Activated CD8-positive, alpha-beta T cell treated with anti-CD3 and anti-CD28 coated beads for 36 hours (primary cell): Measurements from ENCODE around the gene NAPA. TPM values are rescaled to one million over a fixed set of nuclear protein-coding genes. Genes with fewer than 3 reads are reported as not detected.

Experiments used
- ATAC-seq: fragments of 200-7000 bp; cut with Tn5 transposase; one replicate; pipeline ENCODE4 v1.10.0; 2021; ENCODE audit warnings: mild to moderate bottlenecking, moderate library complexity
- CTCF ChIA-PET: fragments of 350-600 bp; sonication (Branson Sonifier 250); formaldehyde crosslinking; loops from one replicate; lab custom pipeline; 2021; ENCODE audit warnings: antibody characterized with exemption; lab: Charles Lee
- POLR2A ChIA-PET: fragments of 350-600 bp; sonication (Branson Sonifier 250); formaldehyde crosslinking; loops from one replicate; lab custom pipeline; 2021; ENCODE audit warnings: antibody characterized with exemption; lab: Charles Lee
- DNase-seq: peaks from one replicate; pipeline ENCODE4 v3.0.0-alpha.2; 2020
- H3K27ac Mint-ChIP-seq: one replicate; pipeline ENCODE4 v1.8.0; 2021; ENCODE audit warnings: mild to moderate bottlenecking, mixed read lengths
- H3K27me3 Mint-ChIP-seq: one replicate; pipeline ENCODE4 v1.8.0; 2021; ENCODE audit warnings: mixed read lengths
- H3K36me3 Mint-ChIP-seq: one replicate; pipeline ENCODE4 v1.8.0; 2021; ENCODE audit warnings: low read depth, mixed read lengths
- H3K4me1 Mint-ChIP-seq: one replicate; pipeline ENCODE4 v1.8.0; 2021; ENCODE audit warnings: low read depth, mixed read lengths
- H3K4me3 Mint-ChIP-seq: one replicate; pipeline ENCODE4 v1.8.0; 2021; ENCODE audit warnings: mild to moderate bottlenecking, moderate library complexity, mixed read lengths
- H3K9me3 Mint-ChIP-seq: one replicate; pipeline ENCODE4 v1.8.0; 2021; ENCODE audit warnings: mixed read lengths
- intact Hi-C: fragments of 100-400 bp; cut with micrococcal nuclease; formaldehyde crosslinking; loops from one replicate; pipeline ENCODE4 v1.10.0; 2022
- total RNA-seq, 2 experiments: library from RNA; stranded (reverse); gene quantifications; one replicate each; pipeline ENCODE4 v1.2.3, GENCODE V29; 2021
- TF ChIP-seq, protein P1 (sequence below): fragments of 200-600 bp; IDR thresholded peaks from one replicate; pipeline ENCODE4 v1.8.0; 2022; ENCODE audit warnings: antibody characterized with exemption, mild to moderate bottlenecking

The NAPA gene
- total RNA-seq, 2 experiments from 2014 or later, result 43.9 to 47.2 TPM

DNA sequence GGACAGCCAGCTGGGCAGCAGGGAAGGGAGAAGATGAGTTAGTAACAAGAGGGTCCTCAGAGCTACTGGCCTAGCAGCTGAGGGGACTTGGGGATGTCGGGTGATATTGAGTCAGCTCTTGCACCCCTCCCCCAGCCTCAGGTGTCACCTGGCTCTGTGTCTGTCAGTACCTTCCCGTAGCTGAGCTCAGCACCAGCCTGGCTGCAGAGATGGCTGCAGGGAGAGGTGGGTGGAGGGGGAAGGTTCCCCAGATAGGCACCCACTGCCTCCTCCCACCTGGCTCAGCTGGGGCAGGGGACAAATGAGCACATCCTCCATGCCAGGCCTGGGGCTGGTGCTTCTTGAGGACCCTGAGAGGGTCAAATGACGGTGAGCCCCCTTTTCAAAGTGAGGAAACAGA is 24.0 kb downstream of the NAPA start:
- H3K27ac Mint-ChIP-seq, result peak overlapping the region; percentile 20
- peaks cover 26% of the 10 kb centered on the region for H3K4me1 Mint-ChIP-seq
- intact Hi-C loops, result no loop called here
- ChIA-PET POLR2A (interaction anchor here (1.0 kb wide), 1 partner anchor 22 kb away, joined by 4 read pairs; no protein-coding TSS in a partner anchor), CTCF (interaction anchor here (1.0 kb wide), 1 partner anchor 24 kb away, joined by 3 read pairs; the partner anchor contains the start of gene NAPA)
- DNase-seq, result peak; percentile 42
- no peaks in the 10 kb centered on the region for H3K9me3 Mint-ChIP-seq
- H3K27me3 Mint-ChIP-seq, result no peaks in the 10 kb centered on the region
- ATAC-seq, result no peak
- no peak overlapping the region for H3K4me3 Mint-ChIP-seq
- peaks cover 2% of the 10 kb centered on the region for H3K36me3 Mint-ChIP-seq
- TF ChIP-seq, protein P1, sequence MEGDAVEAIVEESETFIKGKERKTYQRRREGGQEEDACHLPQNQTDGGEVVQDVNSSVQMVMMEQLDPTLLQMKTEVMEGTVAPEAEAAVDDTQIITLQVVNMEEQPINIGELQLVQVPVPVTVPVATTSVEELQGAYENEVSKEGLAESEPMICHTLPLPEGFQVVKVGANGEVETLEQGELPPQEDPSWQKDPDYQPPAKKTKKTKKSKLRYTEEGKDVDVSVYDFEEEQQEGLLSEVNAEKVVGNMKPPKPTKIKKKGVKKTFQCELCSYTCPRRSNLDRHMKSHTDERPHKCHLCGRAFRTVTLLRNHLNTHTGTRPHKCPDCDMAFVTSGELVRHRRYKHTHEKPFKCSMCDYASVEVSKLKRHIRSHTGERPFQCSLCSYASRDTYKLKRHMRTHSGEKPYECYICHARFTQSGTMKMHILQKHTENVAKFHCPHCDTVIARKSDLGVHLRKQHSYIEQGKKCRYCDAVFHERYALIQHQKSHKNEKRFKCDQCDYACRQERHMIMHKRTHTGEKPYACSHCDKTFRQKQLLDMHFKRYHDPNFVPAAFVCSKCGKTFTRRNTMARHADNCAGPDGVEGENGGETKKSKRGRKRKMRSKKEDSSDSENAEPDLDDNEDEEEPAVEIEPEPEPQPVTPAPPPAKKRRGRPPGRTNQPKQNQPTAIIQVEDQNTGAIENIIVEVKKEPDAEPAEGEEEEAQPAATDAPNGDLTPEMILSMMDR, result no peak

DNA sequence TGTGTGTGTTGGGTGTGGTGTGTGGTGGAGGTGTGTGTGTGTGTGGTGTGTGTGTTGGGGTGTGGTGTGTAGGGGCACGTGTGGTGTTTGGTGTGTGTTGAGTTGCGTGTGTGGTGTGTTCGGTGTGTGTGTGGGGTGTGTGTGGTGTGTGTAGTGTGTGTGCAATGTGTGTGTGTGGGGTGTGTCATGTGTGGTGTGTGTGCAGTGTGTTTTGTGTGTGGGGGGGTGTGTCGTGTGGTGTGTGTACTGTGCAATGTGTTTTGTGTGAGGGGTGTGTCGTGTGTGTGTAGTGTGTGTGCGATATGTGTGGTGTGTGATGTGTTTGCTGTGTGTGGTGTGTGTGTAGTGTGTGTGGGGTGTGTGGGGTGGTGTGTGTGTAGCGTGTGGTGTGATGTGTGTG is 24.8 kb downstream of the NAPA start:
- Mint-ChIP-seq H3K4me3 (no peak overlapping the region), H3K27ac (no peak overlapping the region), H3K36me3 (peaks cover 8% of the 10 kb centered on the region), H3K27me3 (no peaks in the 10 kb centered on the region), H3K9me3 (no peaks in the 10 kb centered on the region), H3K4me1 (peaks cover 35% of the 10 kb centered on the region)
- intact Hi-C loops, result no loop called here
- ATAC-seq (no peak), DNase-seq (no peak)
- TF ChIP-seq, protein P1, result no peak
- ChIA-PET CTCF (interaction anchor here (1.0 kb wide), 1 partner anchor 25 kb away, joined by 3 read pairs; the partner anchor contains the start of gene NAPA), POLR2A (no interaction called here)

DNA sequence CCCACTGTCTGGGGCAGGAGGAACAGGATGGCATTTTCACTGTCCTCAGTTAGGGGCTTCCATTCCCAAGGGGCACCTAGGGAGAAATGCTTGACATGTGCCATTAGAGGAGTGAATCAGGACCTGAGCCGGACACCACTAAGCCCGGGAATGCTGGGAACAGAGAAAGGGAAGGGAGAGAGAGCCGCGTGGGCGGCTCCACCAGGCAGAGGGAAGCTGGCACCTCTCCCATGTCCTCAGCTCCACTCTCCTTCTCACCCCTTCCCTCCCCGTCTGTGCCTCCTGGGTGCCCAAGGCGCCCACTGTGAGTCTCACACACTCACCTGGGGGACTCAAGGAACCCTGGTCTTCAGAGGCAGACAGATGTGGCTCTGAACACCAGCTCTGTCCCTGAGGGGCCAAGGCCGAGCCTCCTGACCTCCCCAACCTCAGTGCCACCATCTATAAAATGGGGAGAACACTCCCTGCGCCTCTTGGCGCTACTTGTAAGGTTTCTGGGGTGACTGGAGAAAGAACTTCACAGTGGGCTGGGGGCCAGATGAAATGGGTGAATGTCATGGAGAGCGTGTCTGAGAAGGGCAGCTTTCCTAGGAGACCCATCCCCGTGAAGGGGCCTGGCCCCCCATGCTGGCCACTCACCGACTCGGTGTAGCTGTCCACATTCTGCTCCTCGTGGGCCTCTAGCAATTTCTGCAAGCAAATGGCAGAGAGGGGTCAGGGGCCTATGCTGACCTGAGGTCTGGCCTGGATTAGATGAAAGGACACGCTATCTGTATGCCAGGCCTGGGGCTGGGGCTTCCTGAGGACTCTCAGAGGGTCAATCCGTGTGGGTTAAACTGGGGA is 25.6 kb downstream of the NAPA start:
- H3K27me3 Mint-ChIP-seq, result no peaks in the 10 kb centered on the region
- peaks cover 36% of the 10 kb centered on the region for H3K4me1 Mint-ChIP-seq
- H3K36me3 Mint-ChIP-seq, result peaks cover 11% of the 10 kb centered on the region
- H3K27ac Mint-ChIP-seq, result peak overlapping the region; percentile 46
- no peak overlapping the region for H3K4me3 Mint-ChIP-seq
- ChIA-PET CTCF (interaction anchor here (7.2 kb wide), 1 partner anchor 25 kb away, joined by 37 read pairs; the partner anchor contains the start of gene NAPA), POLR2A (interaction anchor here (0.6 to 2.3 kb wide), 3 partner anchors 18 to 53 kb away, joined by 3 to 6 read pairs (median 4); no protein-coding TSS in a partner anchor)
- DNase-seq (no peak), ATAC-seq (no peak)
- TF ChIP-seq, protein P1, result no peak
- intact Hi-C loops, result no loop called here
- no peaks in the 10 kb centered on the region for H3K9me3 Mint-ChIP-seq

DNA sequence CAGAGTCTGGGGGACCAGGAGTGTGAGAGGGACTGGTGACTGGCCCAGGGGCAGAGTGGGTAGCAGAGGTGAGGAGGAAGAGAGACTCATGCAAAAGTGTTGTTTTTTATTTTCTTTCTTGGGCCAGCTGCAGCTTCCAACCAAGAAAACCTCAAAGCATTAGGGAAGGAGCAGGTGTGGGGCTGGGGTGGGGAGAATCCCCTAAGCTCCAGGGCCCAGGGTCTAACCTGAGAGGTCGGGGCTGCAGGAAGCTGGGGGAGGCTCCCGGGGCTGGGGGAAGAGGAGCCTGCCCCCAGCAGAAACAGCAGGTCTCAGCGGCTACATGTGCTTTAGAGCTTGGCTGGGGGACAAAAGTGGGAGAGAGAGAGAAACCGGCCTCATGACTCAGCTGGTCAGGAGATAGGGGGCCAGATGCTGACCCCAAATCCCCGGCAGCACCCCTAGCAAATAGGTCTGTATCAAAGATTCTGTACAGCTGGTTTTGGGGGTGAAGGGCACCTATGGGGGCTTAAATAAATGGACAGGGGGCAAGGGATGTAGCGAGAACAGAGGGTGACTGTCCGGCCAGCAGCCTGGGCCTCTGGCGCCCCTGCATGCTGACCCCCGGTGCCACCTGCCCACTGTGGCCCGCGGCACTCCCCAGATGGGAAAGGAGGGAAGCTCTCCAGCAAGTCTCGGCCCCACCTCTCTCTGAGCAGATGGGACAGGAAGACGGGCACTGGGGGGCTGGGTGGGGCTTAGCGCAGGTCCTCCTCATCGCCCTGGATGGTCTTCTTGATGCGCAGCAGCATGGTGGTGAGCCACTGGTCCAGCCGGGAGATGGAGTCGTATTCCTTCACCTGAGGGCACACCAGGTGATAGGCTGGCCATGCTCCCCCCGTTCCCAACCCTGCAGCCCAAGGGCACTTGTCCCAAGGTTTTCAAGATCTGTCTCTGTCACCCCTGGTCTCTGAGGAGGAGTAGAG is 27.0 kb downstream of the NAPA start:
- H3K9me3 Mint-ChIP-seq, result no peaks in the 10 kb centered on the region
- peaks cover 40% of the 10 kb centered on the region for H3K4me1 Mint-ChIP-seq
- POLR2A ChIA-PET, result interaction anchor here (1.0 to 2.3 kb wide), 5 partner anchors 8 to 28 kb away, joined by 3 to 6 read pairs (median 4); partner anchors contain the start of gene NAPA
- H3K27me3 Mint-ChIP-seq, result no peaks in the 10 kb centered on the region
- H3K27ac Mint-ChIP-seq, result peak overlapping the region; percentile 91
- TF ChIP-seq, protein P1, result no peak
- intact Hi-C loops, result no loop called here
- DNase-seq (peak; percentile 26), ATAC-seq (no peak)
- no peak overlapping the region for H3K4me3 Mint-ChIP-seq
- H3K36me3 Mint-ChIP-seq, result peaks cover 13% of the 10 kb centered on the region
- CTCF ChIA-PET, result interaction anchor here (1.0 to 7.2 kb wide), 4 partner anchors 8 to 31 kb away, joined by 3 to 37 read pairs (median 3); partner anchors contain the start of gene NAPA
